Activated CD4-positive, alpha-beta T cell treated with anti-CD3 and anti-CD28 coated beads, Interleukin-2, amount 50 U/mL, for 1 hour (primary cell): ENCODE data around the gene PLCG2.
"Not testable (repeated sequence)": the region's sequence is repeated elsewhere in the genome, so short reads cannot be mapped to it uniquely, and the experiment has no call there.

ENCODE experiments used
- DNase-seq: peaks from one replicate; pipeline ENCODE4 v3.0.0-alpha.2; 2020

Gene PLCG2

DNA sequence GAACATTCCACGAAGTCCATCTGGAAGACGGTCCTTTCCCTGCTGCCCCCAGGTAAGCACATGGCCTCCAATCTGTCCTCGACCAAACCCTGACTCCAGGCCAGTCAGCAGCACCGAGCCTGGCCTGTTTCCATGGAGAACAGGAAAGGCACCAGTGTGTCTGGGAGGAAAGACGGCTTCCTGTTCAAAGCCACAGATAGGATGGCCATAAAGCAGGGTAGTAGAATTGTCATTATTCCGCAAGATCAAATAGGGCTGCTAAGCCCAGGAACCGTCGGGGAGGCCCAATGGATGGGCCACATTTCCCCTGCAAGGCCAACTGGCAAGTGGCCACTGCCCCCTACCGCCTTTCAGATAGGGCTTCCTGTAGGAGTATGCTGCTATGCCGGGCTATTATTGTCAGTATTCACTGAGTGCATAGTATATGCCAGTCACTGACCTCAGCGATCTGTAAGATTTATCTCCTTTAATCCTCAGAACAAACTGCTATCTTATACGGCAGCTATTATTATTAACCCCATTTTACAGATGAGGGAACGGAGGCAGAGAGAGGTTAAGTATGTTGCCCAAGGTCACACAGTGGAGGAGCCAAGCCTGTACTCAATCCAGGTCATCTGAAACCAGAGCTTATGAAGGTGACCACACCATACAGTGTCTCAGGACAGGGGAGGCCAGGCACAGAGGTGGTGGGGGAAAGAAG lies 23.0 kb upstream of the PLCG2 start:
- DNase-seq: no peak

DNA sequence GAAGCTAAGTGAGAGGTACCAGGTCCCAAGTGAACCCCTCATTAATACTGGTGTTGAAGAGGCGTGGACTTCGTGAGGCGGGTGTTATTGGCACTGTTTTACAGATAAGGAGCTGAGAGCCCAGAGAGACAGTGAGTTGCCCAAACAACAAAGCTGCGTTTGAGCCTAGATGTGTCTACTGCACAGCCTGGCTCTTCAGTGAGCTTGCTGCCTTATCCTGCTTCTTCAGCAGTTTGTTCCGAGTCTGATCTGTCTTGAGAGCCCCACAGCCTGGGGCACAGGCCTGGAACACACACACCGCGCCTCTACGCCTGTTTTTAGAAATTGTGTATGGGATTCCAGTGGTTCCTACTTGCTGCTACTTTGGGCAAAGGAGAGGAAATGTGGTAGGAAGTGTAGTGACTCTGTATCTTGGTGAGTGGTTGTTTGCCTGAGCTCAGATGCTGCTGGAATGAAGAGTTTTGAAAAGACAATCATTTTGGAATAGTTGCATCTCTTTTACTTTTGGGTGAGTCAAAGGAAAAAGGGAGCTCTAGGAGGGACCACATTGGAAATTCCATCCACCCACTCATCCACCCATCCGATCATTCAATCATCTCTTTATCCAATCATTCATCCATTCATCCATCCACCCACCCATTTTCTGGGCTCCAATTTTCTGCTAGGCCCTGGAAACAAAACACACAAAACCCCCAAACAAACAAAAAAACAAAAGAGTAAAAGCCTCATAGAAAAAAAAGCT lies 22.3 kb upstream of the PLCG2 start:
- DNase-seq: no peak

DNA sequence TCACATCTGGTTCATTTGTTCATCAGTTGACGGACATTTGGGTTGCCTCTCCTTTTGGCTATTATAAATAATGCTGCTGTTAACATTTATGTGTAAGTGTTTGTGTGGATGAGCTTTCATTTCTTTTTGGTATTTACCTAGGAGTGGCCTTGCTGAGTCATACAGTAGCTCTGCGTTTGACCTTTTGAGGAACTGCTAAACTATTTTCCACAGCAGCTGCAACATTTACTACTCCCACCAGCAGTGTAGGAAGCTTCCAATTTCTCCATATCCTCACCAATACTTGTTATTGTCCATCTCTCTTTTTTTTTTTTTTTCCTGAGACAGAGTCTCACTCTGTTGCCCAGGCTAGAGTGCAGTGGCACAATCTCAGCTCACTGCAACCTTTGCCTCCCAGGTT lies 20.7 kb upstream of the PLCG2 start:
- no peak for DNase-seq

DNA sequence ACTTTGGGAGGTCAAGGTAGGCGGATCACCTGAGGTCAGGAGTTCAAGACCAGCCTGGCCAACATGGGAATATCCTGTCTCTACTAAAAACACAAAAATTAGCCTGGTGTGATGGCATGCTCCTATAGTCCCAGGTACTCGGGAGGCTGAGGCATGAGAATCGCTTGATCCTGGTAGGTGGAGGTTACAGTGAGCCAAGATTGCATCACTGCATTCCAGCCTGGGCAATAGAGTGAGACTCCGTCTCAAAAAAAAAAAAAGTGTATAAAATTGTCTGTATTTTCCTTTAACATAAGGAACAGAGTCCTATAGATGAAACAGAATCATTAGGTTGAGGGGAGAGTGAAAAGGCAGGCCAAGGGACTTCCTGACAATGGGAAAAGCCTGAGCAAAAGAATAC lies 16.8 kb upstream of the PLCG2 start:
- DNase-seq: not testable (repeated sequence)

DNA sequence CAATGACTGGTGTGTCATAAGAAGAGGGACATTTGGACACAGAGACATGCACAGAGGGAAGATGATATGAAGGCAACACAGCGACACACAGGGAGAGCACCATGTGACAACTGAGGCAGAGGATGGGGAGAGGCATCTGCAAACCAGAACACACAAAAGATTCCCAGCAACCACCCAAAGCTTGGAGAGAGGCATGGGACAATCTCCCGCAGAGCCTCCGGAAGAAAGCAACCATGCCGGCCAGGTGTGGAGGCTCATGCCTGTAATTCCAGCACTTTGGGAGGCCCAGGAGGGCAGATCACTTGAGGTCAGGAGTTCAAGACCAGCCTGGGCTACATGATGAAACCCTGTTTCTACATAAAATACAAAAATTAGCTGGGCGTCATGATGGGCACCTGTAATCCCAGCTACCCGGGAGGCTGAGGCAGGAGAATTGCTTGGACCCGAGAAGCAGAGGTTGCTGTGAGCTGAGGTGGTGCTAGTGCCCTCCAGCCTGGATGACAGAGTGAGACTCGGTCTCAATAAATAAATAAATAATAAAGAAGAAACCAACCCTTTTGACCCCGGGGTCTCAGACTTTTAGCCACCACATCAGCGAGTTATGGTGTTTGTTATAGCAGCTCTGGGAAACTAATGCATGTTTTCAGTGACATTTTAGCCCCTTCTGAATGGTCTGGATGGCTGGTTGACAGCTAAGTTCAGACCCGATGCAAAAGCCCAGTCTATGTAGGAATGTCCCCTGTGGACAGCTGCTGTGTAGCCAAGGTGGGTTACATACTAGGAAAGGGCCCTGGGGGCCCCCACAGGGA lies 13.8 kb upstream of the PLCG2 start:
- no peak for DNase-seq

DNA sequence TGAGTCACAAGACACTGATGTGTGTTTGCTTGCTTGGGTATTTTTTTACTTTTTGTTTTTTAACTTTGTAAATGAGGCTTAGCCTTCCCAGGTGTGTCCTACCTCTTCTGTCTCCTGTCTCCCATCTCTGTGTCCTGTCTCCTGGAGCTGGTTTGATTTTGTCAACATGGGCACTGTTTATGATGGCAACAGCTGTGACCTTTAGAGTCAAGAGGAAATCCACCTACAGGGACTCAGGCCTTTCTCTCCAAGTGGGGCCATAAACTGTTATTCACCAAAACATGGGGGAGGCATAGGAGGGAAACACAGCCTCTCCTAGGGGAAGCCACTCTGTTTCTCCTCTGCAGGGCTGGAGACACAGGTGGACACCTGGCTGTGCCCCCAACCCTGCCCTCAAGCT lies 13.1 kb upstream of the PLCG2 start:
- DNase-seq: no peak

DNA sequence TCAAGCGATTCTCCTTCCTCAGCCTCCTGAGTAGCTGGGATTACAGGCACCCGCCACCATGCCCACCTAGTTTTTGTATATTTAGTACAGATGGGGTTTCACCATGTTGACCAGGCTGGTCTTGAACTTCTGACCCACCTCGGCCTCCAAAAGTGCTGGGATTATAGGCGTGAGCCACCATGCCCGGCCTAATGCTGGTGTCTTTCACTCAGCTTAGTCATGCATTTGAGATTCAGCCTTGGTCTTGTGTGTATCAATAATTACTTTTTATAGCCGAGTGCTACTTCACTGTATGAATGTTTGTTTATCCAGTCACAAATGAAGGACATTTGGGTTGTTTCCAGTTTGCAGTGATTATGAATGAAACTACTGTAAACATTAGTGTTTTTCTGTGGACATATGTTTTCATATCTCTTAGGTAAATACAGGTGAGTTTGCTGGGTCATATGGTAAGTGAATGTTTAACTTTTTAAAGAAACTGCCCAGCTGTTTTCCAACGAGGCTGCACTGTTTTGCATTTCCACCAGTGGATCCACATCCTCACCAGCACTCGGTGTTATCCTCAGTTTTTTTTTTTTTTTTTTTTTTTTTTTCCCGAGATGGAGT lies 11.0 kb upstream of the PLCG2 start:
- DNase-seq: no peak

DNA sequence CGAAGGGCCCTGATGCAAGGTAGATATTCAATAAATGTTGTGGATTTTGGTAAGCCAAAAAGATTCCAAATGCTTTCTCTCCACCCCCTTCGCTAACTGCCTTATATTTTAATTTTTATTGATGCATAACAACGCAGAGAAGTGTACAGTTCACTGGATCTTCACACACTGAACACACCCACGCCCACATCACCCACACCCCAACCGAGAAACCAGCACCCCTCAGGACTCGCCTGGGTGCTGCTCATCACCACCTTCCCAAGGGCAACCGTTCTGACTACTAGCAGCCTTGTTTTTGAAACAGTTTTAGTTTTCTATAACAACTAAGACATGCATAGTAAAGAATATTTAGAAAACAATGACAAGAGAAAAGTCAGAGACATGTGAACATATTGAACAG lies 9.1 kb upstream of the PLCG2 start:
- DNase-seq: no peak

DNA sequence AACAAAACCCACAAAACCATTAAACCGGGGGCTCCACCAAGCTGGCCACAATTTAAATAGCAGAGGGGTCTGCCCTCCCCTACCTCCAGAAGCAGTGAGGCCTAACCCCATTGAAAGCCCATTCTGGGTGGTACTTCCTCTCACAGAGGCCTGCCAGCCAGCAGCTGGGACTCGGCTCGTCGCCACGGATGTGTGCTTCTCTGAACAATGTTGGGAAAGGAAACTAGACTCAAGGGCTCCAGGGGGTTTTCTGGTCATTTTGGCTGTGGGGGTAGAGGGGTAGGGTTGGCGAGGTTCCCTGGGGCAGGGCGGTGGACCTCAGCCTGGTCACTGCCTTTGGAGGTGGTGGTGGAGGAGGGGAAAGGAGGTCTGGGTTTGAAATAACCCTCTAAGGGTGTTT lies 4.7 kb upstream of the PLCG2 start:
- no peak for DNase-seq

DNA sequence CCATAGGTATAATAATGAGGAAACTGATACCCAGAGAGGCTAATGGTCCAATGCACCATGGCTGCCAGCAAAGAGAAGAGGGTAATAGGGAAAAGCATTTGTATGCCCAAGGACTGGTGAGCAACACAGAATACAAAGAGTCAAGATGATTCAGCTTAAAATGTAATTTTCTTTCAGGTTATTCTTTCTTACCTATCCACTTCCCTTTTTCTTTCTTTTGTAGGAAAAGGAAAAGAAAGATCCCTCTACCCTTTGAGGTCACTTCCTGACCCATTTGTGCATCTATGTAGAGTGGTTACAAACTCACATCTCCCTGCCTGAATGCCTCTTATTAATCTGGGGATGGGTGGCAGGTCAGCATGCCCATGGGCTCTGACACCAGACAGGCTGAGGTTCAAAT lies 3.5 kb upstream of the PLCG2 start:
- DNase-seq: no peak

DNA sequence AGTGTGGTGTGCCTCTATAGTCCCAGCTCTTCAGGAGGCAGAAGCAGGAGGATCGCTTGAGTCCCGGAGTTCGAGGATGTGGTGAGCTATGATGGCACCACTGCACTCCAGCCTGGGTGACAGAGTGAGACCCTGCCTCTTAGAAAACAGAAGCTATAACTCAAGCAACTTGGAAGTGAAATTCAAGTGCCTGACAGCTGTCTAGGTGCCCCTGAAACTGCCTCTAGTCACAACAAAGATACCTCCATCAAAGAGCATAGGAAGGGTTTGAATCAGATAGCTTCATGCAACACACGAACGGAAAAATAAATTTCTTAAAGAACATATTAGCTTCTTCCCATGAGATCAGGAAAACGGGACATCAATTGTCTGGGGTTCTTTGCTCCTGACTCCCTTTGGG lies 860 bp upstream of the PLCG2 start:
- no peak for DNase-seq

DNA sequence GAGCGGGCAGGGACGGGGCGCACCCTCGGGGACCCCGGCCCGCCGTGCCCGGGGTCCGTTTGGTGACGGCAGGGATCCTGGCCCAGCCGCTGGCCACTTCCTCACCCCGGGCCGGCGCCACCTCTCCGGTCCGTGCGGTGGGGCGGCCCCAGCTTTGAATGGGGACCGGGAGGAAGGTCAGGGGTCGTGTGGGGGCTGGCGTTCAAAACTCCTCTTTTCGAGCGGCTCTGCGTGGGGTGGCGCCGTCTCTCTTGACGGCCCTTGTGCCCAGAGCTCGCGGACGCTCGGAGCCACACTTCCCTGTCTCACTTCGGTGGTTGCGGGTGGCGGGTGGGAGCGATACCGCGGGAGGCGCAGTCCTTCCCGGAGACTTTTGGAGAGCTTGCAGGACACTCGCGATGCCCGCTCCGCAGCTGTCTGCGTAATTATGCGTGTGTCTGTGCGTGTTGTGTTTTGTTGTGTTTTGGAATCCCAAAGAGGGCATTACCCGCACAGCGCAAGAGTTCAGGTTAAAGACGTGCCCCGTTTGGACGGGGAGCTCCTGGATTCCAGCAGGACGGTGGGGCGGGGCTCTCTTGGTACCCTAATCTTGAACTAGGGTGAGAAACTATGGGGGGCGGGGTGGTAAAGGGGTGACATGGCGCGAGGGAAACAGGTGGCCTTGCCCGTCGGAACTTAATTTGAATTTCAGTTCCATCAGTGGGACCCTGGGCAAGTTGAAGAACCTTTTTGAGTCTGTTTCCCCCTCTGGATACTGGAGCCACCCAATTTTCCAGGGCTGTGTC lies 637 bp downstream of the PLCG2 start:
- no peak for DNase-seq

DNA sequence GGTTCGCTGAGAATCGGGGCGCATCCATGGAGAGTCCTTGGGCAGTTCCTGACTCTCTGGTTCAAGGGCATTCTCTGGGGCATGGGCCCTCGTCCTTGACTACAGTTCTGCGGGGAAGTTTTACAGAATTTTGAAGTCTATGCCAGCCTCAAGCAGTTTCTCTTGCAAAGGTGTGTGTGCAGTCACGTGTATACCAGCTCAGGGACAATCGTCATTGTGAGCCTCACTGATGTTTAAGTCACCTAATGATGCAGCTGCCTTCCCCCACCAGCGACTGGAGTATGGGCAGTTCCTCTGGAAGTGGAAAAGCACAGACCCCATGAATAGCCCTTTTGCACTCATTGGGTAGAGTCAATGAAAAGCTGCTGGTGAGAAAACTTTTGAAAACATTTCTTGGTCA lies 1.3 kb downstream of the PLCG2 start:
- DNase-seq: no peak

DNA sequence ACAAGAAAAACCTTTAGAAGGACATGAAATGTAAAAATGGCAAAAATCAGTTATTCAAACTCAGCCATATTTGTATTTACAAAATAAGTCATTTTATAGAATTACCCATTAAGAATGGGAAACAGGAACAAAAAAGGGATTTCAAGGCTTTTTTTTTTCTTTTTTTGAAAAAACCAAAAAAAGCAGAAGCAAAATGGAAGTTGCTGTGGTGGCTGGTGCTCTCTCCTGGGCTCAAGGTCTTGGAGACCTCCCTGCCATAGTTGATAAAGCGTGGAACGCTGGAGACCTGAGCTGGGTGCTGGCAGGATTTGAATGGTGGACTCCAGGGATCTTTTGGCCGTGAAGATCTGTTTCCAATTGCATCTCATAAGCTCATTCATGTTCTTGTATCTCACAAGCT lies 3.1 kb downstream of the PLCG2 start:
- no peak for DNase-seq

DNA sequence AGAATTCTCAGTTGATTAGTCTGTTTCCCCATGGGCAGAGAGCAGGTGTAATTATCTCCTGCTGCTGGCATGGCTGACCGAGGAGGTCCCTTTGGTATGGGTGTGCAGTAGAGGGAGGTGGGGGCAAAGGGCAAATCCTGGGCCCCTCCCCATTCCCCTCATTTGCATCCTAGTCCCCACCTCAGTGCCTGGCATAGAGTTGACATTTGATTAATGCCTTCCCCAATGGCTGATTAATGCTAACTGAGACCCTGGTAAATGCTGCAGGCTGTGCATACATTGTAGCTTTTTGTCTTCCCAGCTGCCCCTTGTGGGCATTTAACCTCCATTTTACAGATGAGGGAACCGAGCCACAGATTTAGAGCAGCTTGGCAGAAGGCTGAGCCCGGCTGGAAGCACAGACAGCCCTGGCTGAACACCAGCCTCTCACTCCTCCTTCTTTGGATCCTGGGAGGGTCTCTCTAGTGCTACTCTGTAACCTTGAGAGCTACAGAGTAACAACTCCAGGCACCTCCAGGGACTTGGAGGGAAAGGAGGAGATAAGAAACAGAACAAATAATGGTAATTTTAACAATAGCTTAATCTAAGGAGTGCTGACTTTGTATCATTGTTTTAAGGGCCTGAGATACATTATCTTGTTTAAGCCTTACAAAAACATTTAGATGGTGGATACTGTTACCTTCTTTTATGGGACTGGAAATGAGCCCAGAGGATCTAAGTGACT lies 5.1 kb downstream of the PLCG2 start:
- no peak for DNase-seq

DNA sequence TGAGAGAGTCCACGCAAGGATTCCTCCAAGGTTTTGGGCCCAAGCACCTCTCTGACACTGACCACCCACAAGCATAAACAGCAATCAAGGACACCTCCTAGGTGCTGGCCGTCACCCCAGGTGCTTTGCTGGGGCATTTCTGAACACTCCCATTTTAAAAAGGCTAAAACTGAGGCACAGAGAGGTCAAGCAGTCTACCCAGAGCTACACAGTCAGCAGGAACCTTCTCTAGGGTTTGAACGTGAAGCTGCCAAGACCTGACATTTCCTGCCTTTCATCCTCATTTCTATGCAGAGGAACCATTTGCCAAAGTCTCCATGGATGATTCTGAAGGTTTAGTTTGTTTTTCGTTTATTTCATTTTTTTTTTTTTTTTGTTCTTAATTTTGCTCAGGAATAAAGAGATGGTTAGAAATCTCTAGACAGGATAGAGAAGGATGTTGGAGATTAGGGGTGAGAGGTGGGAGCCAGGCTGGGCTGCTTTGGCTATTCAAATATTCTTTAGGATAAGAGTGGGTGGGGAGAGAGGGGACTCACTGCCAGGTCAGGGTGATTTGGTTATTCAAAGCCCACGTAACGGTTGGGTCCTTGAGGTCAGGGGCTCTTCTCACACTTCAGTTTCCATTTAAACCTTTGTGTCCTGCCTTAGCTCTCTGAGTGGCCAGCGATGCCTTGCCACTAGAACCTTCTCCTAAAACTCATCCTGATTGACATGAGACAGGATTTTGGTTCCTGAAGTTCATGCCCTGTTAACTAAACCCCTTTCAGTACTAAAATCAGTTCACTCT lies 6.2 kb downstream of the PLCG2 start:
- no peak for DNase-seq

DNA sequence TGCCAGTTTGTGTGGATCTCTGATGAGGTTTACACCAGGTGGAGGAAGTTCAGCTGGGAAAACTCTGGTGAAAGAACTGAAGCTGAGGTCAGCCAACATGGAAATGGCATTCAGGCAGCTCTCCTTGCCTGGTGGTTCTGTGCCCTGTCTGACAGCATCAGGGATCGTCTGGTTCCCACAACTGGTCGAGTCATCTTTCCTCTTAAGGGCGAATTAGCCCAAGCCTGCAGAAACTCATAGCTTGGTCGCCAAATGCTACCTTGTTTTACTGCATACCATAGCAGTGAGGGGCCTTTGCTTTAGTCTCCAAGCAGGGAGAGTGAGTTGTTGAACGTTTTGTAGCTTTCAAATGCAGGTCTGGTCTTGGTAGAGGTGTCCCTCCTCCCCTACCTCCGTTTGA lies 7.2 kb downstream of the PLCG2 start:
- DNase-seq: no peak

DNA sequence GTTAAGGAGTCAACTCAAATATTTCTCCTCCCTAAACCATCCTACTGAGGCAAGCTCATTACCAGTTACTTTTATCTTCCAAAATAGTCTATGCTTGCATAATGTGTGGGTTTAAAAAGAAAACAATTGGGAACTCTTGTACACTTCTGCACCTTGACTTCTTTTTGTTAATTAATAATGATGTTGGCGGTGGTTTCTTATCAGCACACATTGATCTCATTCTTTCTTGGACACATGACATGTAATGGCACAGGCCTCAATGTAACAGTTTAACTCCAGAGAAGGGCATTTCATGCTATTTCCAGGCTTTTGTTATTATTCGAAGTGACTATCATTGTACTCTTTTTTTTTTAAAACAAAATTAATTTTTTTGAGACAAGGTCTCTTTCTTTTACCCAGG lies 7.8 kb downstream of the PLCG2 start:
- no peak for DNase-seq

DNA sequence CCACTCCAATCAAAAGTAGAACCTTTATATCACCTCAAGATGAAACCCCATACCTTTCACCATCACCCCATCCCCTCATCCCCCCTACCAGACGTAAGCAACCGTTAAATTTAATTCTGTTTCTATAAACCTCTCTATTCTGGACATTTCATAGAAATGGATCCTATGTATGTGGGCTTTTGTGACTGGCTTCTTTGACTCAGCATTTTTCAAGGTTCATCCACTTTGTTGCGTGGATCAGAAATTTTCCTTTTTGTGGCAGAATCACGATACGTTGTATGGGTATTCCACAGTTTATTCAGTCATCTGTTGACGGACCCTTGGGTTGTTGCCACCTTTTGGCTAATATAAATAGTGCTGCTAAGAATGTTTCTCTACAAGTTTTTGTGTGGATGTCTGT lies 8.6 kb downstream of the PLCG2 start:
- DNase-seq: no peak

DNA sequence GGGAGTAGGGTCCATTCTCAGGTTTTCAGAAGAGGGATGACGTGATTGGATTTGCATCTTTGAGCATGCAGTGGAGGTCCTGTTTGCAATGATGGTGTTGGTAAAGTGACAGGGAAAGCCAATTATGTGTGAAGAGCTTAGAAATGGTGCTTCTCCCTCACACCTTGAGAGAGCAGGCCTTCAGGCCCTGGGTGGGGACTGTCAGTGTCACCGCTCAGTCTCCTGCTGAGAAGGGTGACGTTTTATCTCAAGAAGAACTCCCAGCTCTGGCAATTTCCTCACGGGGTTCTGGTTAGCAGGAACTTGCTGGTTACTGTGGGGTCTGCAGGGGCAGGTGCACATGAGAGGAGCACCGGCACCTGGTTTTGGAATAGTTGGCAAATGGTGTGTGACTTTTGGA lies 11.2 kb downstream of the PLCG2 start:
- no peak for DNase-seq

DNA sequence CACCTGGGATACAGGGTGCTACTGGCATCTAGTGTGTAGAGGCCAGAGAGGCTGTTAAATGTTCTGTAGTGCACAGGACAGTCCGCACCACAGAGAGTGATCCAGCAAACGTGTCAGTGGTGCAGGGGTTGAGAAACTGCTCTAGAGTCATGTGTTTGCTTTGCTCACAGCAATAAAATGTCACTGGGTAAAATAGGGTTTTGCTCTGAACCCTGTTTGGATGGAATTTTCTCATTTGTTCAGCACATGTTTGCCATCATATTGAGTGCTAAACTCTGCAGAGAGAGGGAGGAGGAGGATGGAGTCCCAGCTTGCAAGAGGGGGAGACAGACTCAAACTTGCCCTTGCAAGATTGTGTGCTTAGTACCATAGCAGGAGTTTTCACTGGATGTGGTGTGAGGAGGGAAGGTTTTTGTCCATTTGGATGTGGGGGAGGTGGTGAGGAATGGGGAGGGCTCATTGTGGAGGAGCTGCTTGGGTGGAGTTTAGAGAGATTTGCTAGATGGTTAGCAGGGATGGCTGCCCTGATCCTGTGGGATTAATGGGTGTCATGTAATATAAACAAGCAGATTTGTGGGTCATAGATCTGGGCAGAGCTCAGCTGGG lies 11.8 kb downstream of the PLCG2 start:
- no peak for DNase-seq
